ENCODE measurements around the gene PLCG1.

PLCG1 gene

GRCh38 chr20:41148942-41149341 lies 11.6 kb downstream of the PLCG1 start:
- TF ChIP-seq FOXP2 (optimal IDR thresholded peaks at IDR 0.05; ENCODE audit: borderline replicate concordance, extremely low read depth, extremely low read length, insufficient read depth) (no peak), REST (IDR thresholded peaks at IDR 0.05; ENCODE audit: insufficient read depth in 1 of 2, low read depth in 2 of 2, low read length in 2 of 2) (no peak), POLR2AphosphoS5 (IDR thresholded peaks at IDR 0.05; ENCODE audit: low read depth, low read length) (no peak), SIN3A (IDR thresholded peaks at IDR 0.05; ENCODE audit: borderline replicate concordance, insufficient read depth, low read length) (no peak), TAF1 (IDR thresholded peaks at IDR 0.05; ENCODE audit: borderline replicate concordance, insufficient read depth, low read length) (no peak)

GRCh38 chr20:41150664-41151063 lies 13.3 kb downstream of the PLCG1 start:
- TF ChIP-seq POLR2AphosphoS5 (IDR thresholded peaks at IDR 0.05; ENCODE audit: low read depth, low read length), result no peak

- no peak for TF ChIP-seq SIN3A (IDR thresholded peaks at IDR 0.05; ENCODE audit: borderline replicate concordance, insufficient read depth, low read length)
- no peak for TF ChIP-seq POLR2AphosphoS5 (IDR thresholded peaks at IDR 0.05; ENCODE audit: low read depth, low read length)
- no peak for TF ChIP-seq FOXP2 (optimal IDR thresholded peaks at IDR 0.05; ENCODE audit: borderline replicate concordance, extremely low read depth, extremely low read length, insufficient read depth)
- no peak for TF ChIP-seq TAF1 (IDR thresholded peaks at IDR 0.05; ENCODE audit: borderline replicate concordance, insufficient read depth, low read length)
- no peak for TF ChIP-seq REST (IDR thresholded peaks at IDR 0.05; ENCODE audit: insufficient read depth in 1 of 2, low read depth in 2 of 2, low read length in 2 of 2)
Observed at GRCh38 chr20:41151134-41151869, 14.0 kb downstream of the PLCG1 start.

- no peak for TF ChIP-seq SIN3A (IDR thresholded peaks at IDR 0.05; ENCODE audit: borderline replicate concordance, insufficient read depth, low read length)
Observed at GRCh38 chr20:41152108-41152757, 14.9 kb downstream of the PLCG1 start.

GRCh38 chr20:41154436-41155176 lies 17.3 kb downstream of the PLCG1 start:
- TF ChIP-seq SIN3A (IDR thresholded peaks at IDR 0.05; ENCODE audit: borderline replicate concordance, insufficient read depth, low read length) (no peak), POLR2AphosphoS5 (IDR thresholded peaks at IDR 0.05; ENCODE audit: low read depth, low read length) (no peak), FOXP2 (optimal IDR thresholded peaks at IDR 0.05; ENCODE audit: borderline replicate concordance, extremely low read depth, extremely low read length, insufficient read depth) (no peak), TAF1 (IDR thresholded peaks at IDR 0.05; ENCODE audit: borderline replicate concordance, insufficient read depth, low read length) (no peak), REST (IDR thresholded peaks at IDR 0.05; ENCODE audit: insufficient read depth in 1 of 2, low read depth in 2 of 2, low read length in 2 of 2) (no peak)

GRCh38 chr20:41155261-41155660 lies 17.9 kb downstream of the PLCG1 start:
- TF ChIP-seq TAF1 (IDR thresholded peaks at IDR 0.05; ENCODE audit: borderline replicate concordance, insufficient read depth, low read length), result no peak
- TF ChIP-seq FOXP2 (optimal IDR thresholded peaks at IDR 0.05; ENCODE audit: borderline replicate concordance, extremely low read depth, extremely low read length, insufficient read depth), result no peak
- no peak for TF ChIP-seq REST (IDR thresholded peaks at IDR 0.05; ENCODE audit: insufficient read depth in 1 of 2, low read depth in 2 of 2, low read length in 2 of 2)
- TF ChIP-seq SIN3A (IDR thresholded peaks at IDR 0.05; ENCODE audit: borderline replicate concordance, insufficient read depth, low read length), result no peak
- no peak for TF ChIP-seq POLR2AphosphoS5 (IDR thresholded peaks at IDR 0.05; ENCODE audit: low read depth, low read length)
